ENCODE data around the gene ALPG. TPM values are rescaled to one million over a fixed set of nuclear protein-coding genes. Genes with fewer than 3 reads are reported as not detected.
"Not testable (repeated sequence)": the region's sequence is repeated elsewhere in the genome, so short reads cannot be mapped to it uniquely, and the experiment has no call there.

ALPG gene
- total RNA-seq, 1 donor from 2014 or later: not detected

DNA sequence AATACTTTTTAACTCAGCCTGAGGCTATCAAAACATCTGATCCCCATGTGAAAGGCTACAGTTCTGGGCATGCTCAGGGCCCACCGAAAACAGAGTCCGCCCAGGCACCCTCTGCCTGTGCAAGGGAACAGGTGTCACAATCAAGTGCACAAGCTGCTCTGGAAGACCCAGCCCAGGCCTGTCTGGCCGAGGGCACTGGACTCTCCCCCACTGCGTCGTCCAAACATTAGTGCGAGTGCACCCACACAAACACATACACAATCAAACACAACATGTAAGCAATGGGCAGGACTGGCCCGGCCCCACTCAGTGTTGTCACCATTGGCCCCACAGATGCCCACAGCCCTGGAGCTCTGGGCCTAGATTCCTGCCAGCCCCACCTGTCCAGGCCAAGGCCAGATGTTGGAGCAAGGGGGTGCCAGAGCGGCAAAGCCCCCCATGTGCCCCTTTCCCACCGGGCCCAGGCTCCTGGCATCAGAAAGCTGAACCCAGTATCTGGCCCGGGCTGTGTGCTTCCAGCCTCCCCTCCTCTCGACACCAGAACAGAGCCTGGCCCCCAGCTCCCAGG is 617 bp upstream of the ALPG start:
- peaks cover 15% of the 10 kb centered on the region for H3K27me3 Mint-ChIP-seq (ENCODE audit: low read depth)
- H3K27ac Mint-ChIP-seq (ENCODE audit: unreplicated experiment): no peak overlapping the region
- H3K36me3 Mint-ChIP-seq (ENCODE audit: low read depth): no peaks in the 10 kb centered on the region
- H3K9me3 Mint-ChIP-seq (ENCODE audit: low read depth): no peaks in the 10 kb centered on the region
- no peak for DNase-seq (ENCODE audit: low spot score)
- H3K4me1 Mint-ChIP-seq (ENCODE audit: low read depth): no peaks in the 10 kb centered on the region
- TF ChIP-seq, protein P1, sequence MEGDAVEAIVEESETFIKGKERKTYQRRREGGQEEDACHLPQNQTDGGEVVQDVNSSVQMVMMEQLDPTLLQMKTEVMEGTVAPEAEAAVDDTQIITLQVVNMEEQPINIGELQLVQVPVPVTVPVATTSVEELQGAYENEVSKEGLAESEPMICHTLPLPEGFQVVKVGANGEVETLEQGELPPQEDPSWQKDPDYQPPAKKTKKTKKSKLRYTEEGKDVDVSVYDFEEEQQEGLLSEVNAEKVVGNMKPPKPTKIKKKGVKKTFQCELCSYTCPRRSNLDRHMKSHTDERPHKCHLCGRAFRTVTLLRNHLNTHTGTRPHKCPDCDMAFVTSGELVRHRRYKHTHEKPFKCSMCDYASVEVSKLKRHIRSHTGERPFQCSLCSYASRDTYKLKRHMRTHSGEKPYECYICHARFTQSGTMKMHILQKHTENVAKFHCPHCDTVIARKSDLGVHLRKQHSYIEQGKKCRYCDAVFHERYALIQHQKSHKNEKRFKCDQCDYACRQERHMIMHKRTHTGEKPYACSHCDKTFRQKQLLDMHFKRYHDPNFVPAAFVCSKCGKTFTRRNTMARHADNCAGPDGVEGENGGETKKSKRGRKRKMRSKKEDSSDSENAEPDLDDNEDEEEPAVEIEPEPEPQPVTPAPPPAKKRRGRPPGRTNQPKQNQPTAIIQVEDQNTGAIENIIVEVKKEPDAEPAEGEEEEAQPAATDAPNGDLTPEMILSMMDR (IDR thresholded peaks at IDR 0.05): no peak
- H3K4me3 Mint-ChIP-seq (ENCODE audit: unreplicated experiment): no peak overlapping the region

DNA sequence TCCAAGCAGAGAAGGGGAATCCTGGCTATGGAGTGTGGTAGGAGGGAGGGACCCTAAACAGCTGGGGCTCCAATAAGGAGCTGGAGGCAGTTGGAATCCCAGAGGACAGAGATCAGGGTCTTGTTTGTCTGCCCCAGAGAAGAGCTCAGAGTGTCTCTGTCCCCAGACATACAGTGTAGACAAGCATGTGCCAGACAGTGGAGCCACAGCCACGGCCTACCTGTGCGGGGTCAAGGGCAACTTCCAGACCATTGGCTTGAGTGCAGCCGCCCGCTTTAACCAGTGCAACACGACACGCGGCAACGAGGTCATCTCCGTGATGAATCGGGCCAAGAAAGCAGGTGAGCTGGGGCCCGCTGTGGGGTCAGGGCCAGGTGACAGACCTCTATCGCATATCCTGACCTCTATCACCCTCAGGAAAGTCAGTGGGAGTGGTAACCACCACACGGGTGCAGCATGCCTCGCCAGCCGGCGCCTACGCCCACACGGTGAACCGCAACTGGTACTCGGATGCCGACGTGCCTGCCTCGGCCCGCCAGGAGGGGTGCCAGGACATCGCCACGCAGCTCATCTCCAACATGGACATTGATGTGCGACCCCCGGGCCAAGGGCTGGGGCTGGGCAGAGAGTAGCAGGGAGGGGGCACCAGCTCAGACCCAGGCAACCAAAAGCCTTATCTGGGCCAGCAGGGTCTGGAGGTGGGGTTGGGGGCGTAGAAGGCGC is 945 bp downstream of the ALPG start:
- DNase-seq (ENCODE audit: low spot score); H3K36me3 Mint-ChIP-seq (ENCODE audit: low read depth); H3K9me3 Mint-ChIP-seq (ENCODE audit: low read depth); H3K27ac Mint-ChIP-seq (ENCODE audit: unreplicated experiment); H3K4me3 Mint-ChIP-seq (ENCODE audit: unreplicated experiment); H3K4me1 Mint-ChIP-seq (ENCODE audit: low read depth): not testable (repeated sequence)
- H3K27me3 Mint-ChIP-seq (ENCODE audit: low read depth): peaks cover 25% of the 10 kb centered on the region

DNA sequence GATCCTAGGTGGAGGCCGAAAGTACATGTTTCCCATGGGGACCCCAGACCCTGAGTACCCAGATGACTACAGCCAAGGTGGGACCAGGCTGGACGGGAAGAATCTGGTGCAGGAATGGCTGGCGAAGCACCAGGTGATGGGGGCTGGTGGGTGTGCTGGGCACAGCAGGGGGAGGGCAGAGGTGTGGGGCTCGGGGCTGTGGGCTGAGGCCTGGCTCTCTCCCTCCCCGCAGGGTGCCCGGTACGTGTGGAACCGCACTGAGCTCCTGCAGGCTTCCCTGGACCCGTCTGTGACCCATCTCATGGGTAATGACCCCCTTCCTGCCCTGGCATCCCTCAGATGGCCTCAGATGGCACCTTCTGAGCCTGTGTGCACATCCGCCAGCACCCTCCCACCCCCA is 1.6 kb downstream of the ALPG start:
- not testable (repeated sequence) for H3K4me1 Mint-ChIP-seq (ENCODE audit: low read depth); H3K36me3 Mint-ChIP-seq (ENCODE audit: low read depth); H3K9me3 Mint-ChIP-seq (ENCODE audit: low read depth); H3K27ac Mint-ChIP-seq (ENCODE audit: unreplicated experiment); H3K4me3 Mint-ChIP-seq (ENCODE audit: unreplicated experiment)
- peak; percentile 92 for DNase-seq (ENCODE audit: low spot score)
- peaks cover 27% of the 10 kb centered on the region for H3K27me3 Mint-ChIP-seq (ENCODE audit: low read depth)

DNA sequence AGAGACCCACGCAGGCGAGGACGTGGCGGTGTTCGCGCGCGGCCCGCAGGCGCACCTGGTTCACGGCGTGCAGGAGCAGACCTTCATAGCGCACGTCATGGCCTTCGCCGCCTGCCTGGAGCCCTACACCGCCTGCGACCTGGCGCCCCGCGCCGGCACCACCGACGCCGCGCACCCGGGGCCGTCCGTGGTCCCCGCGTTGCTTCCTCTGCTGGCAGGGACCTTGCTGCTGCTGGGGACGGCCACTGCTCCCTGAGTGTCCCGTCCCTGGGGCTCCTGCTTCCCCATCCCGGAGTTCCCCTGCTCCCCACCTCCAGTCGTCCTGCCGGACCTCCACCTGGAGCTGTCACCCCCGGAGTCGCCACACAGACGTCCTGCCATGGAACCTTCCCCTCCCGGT is 3.0 kb downstream of the ALPG start:
- not testable (repeated sequence) for H3K36me3 Mint-ChIP-seq (ENCODE audit: low read depth); H3K9me3 Mint-ChIP-seq (ENCODE audit: low read depth); H3K4me1 Mint-ChIP-seq (ENCODE audit: low read depth); H3K4me3 Mint-ChIP-seq (ENCODE audit: unreplicated experiment); DNase-seq (ENCODE audit: low spot score); H3K27ac Mint-ChIP-seq (ENCODE audit: unreplicated experiment)
- peaks cover 35% of the 10 kb centered on the region for H3K27me3 Mint-ChIP-seq (ENCODE audit: low read depth)

DNA sequence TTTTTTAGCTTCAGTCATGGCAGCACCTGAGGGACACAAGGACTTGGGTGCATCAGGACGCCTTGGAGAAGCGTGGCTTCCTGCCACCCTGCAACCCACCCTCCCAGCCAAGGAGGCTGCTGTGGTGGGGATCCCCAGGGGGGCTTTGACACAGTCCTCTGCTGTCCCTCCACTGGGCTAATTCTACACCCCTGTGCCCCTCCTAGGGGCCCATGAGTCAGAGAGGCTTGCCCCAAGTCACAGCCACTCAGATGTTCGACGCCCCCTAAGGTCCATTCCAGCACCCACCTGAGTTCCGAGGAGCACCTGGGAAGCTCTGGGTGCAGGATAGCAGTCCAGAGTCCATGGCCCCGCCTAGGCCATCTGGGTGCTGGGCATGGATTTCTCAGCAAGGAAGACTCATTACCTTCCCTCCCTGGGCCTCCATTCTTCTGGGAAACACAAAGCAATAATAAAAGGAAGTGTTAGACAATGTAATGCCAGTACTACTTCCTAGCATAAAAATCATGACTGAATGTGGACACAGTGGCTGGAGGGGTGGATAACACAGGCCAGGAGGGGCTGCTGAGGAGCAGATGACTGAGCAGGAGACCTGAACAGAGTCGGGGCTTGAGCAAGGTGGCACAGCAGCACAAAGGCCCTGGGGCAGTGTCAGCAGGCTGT is 3.7 kb downstream of the ALPG start:
- TF ChIP-seq, protein P1 (IDR thresholded peaks at IDR 0.05): no peak
- Mint-ChIP-seq H3K27ac (ENCODE audit: unreplicated experiment) (no peak overlapping the region), H3K27me3 (ENCODE audit: low read depth) (peaks cover 35% of the 10 kb centered on the region), H3K9me3 (ENCODE audit: low read depth) (no peaks in the 10 kb centered on the region), H3K4me3 (ENCODE audit: unreplicated experiment) (no peak overlapping the region), H3K4me1 (ENCODE audit: low read depth) (no peaks in the 10 kb centered on the region), H3K36me3 (ENCODE audit: low read depth) (no peaks in the 10 kb centered on the region)
- no peak for DNase-seq (ENCODE audit: low spot score)

DNA sequence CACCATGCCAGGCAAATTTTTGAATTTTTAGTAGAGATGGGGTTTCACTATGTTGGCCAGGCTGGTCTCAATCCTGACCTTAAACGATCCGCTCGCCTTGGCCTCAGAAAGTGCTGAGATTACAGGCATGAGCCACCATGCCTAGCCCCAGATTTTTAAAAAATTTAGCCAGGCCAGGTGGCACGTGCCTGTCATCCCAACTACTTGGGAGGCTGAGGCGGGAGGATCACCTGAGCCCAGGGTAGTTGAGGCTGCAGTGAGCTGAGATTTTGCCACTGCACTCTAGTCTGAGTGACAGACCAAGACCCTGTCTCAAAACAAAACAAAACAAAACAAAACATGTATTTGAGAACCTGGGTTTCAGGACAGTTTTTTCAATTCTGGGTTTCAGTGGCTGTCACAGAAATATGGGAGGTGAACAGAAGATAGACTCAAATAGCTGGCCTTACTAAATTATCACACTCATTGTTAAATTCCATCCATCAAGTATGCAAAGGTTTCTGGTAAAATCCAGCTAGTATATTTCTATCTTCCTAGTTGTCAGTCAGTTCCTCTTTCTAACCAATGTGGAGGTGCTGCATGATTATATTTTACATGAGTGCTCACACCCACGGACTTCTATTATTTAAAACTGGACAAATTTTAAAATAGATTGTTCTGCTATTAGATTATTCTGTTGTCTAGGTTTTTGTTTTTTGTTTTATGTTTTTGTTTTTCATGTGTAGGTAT is 5.4 kb downstream of the ALPG start:
- Mint-ChIP-seq H3K36me3 (ENCODE audit: low read depth) (no peaks in the 10 kb centered on the region), H3K4me3 (ENCODE audit: unreplicated experiment) (no peak overlapping the region), H3K9me3 (ENCODE audit: low read depth) (no peaks in the 10 kb centered on the region), H3K27ac (ENCODE audit: unreplicated experiment) (no peak overlapping the region), H3K27me3 (ENCODE audit: low read depth) (peaks cover 41% of the 10 kb centered on the region), H3K4me1 (ENCODE audit: low read depth) (no peaks in the 10 kb centered on the region)
- TF ChIP-seq, protein P1 (IDR thresholded peaks at IDR 0.05): no peak
- DNase-seq (ENCODE audit: low spot score): no peak

Measured in chondrocyte (in vitro differentiated cells).